GM18511 (cell line): Measurements from ENCODE around the gene ATOH8.

Experiments
- ATAC-seq: cut with Tn5 transposase; IDR thresholded peaks from one replicate; pipeline ENCODE4 v1.9.1; 2021; ENCODE audit warnings: mild to moderate bottlenecking, moderate library complexity; ENCODE audit not compliant: unreplicated experiment

Gene ATOH8

DNA sequence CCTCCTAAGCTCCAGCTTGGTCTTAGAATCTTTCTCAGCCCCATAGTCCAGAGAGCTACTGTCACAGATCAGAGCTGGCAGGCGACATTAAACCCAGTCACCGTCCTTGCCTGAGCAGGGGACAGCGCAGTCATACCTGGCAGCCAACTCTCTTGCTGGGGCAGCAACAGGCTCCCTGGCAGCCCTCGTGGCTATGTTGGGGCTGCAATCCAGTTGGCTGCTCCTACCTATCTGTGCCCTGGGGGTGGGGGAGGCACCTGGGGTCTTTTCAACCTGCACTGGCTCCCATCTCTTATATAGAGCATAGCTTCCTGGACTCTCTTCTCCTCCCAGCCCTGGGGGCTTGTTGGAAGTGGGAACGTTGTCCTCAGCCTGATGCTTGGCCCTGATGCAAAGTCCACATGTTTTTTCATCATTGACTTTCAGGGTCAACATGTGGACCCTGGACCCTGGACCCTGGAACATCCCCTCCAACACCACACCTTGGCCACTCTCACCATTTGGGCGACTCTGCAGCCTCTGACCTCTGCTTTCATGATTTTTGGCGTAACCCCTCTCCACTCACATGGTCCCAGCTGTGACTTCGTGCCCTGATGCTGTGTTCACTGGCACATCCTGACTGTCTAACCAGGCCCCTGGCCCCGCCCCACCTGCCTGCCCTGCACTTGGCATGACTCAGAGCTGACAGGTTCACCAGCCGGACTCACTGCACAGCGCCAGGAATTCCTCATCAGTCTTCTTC, 45.6 kb downstream of the ATOH8 start:
- no peak for ATAC-seq

DNA sequence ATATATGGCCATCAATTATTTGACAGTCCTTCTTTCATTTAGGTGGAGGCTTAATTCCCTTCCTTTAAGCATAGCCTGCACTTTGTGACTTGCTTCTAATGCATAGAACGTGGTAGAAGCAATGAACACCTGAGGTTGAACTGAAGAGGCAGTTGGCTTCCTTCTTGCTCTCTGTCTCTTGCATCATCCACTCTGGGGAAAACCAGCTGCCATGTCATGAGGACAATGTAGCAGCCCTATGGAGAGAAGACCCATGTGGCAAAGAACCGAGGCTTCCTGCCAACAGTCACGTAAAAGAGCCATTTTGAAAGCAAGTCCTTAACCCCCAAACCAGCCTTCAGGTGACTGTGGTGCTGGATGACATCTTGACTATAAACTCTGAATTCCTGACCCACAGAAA, 46.8 kb downstream of the ATOH8 start:
- ATAC-seq, result no peak

DNA sequence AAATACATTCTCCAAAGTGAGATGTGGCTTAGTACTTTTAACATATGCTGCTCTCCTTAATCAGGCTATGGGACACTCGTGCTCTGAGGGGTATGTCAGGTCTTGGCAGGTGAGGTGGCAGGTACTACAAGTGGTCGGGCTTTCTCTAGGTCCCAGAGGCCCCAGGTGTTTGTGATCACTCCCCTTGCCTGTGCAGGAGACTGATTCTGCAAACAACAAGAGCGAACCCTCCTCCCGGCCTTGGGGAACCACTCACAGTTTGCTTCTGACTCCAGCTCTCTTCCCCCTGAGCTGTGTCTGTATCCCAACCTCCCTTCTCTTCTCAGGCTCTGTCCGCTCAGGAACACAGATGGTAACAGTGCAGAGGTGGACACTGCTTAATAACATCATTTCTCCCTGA, 48.1 kb downstream of the ATOH8 start:
- no peak for ATAC-seq

DNA sequence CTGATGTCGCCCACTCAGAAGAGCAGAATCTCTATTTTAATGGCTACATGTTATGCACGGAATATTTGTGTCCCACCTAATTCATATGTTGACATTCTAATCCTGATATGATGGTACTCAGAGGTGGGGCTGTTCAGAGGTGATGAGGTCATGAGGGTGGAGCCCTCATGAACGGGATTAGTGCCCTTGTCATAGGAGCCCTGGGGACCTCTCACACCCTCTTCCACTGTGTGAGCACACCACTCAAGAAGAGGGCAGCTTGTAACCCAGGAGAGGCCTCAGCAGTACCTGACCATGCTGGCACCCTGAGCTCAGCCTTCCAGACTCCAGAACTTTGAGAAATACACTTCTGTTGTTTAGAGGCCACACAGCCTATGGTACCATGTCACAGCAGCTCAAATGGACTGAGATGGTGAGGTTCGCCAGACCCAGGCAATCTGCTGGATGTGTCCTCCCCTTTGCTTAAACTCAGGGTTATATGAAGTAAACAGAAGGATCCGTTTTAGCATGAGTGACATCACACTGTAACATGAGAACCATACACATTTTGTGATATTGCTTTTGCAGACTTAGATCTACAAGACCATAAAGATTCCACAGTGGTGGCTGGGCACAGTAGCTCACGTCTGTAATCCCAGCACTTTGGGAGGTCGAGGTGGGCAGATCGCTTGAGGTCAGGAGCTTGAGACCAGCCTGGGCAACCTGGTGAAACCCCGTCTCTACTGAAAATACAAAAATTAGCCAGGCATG, 48.7 kb downstream of the ATOH8 start:
- ATAC-seq, result no peak

DNA sequence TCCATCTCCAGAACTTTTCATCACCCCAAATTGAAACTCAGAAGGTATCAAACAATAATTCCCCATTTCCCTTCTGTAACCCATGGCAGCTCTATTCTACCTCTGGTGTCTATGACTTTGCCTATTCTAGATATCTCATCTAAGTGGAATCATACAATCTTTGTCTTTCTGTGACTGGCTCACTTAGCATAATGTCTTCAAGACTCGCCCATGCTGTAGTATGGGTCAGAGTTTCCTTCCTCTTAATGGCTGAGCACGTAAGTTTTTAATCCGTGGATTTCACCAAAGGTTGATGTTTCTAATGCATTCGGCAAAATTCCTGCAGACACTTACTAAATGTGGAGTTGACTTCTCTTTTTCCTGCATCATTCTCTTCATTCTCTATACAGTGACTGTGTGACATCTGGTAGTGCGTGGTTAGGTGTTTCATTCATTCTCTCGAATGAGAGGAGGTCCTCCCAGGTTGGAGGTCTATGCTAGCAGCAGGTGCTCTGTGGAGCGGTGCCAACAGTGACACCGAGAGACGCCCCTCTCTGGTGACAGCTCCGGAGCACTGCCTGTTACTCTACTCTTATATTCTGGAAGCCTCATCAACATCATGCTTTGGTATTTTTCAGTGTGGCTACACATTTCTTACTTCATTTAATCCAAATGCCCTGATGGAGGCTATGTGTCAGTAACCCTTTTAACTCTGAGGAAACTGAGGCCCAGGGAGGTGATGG, 50.1 kb downstream of the ATOH8 start:
- ATAC-seq, result no peak

DNA sequence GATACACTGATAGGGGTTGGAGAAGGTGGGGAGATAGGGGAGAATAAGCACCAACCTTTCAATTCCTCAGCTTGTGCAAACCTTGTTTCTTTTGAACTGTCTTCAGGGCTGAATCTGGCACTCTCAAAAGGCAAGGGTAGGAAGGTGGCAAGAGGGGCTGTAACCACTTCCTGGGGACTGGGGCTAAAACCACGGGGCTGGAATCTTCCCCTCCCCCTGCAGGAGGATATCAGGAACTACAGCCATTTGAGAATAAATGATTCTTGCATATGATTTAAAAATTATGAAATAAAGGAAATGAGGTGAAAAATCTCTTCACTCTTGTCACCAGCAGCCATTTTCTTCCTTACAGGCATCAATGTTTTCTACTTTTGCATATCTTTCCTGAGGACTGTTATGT, 50.8 kb downstream of the ATOH8 start:
- no peak for ATAC-seq

DNA sequence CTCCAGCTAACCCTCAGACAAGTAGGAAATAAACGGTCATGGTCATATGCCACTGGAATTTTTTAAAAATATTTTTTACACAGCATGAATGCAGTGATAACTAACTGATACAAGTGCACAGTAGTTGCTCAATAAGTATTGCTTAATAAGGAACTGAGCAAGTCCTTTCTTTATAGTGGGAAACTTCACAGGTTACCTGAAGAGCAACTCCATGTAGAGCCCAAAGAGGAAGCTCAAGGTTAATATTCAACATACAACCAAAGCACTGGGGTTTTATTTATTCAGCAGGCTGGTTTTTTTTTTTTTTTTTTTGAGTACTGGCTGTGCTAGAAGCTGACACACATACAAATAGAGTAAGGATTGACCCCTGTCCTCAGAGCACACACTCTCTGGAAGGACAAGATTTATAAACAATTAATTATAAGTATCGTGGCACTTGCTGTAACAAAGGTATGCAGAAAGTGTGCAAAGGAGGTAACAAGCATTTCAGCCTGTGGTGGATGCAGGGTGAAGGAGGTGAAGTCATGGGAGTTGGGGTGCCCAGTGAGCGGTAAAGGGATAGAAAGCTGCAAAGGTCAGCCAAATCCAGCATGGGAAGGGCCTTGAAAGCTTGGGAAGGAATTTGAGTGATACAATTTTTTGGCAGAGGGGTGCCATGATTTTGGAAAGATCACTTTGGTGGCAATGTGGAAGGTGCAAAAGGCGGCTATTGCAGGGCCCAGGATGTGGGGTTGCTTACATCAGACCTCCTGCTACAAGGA, 52.7 kb downstream of the ATOH8 start:
- no peak for ATAC-seq

DNA sequence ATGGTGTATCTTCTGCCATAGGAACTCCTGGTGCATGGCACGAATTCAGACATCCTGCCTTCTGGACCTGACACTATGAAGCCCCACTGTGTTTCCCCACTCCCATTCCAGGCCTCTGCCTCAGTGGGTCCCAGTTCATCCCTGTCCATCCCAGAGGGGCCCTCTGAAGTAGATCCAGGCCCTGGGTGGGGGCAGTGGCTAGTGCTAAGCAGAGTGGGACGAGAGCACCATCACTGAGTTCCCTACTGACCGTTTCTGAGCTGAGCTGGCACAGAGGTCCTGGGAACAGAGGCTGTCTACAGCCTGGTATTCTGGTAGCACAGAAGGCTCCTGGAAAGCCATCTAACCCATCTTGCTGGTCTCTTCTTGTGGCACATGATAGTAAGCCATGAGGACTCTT, 54.0 kb downstream of the ATOH8 start:
- ATAC-seq, result no peak

DNA sequence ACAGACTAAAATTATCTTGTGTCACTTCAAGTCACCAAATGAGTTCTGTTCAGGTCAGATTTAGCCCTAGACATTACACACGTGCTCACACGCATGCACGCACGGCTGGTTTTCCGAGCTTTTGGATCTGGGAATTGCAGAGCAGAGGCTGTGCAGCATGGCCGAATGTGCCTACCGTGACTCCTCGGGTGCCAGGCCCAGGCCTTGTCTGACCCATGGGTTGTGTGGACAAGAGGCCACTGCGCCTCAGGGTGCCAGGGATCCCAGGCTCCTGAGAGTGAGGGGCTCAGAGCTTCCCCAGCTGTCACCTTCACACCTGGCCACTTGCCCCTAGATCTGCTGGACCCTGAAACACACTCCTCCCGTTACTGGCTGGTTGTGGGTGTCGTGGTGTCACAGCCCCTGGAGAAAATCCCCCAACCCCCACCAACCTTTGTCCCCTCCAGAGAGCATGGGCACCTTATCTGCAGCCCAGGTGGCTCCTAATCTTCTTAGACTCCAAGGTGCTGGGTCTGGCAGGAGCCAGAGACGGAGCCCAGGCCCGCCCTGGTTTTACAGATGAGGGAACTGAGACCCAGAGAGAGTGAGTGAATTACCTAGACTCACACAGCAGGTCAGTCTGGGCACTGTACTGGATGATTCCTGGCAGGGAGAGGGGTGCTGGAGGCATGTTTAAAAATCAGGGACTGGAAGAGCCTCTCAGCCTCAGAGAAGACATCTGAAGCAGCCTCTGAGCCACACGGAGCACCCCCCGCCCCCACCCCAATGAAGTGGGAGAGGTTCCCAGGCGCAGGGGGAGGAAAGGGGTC, 56.8 kb downstream of the ATOH8 start:
- ATAC-seq, result no peak

DNA sequence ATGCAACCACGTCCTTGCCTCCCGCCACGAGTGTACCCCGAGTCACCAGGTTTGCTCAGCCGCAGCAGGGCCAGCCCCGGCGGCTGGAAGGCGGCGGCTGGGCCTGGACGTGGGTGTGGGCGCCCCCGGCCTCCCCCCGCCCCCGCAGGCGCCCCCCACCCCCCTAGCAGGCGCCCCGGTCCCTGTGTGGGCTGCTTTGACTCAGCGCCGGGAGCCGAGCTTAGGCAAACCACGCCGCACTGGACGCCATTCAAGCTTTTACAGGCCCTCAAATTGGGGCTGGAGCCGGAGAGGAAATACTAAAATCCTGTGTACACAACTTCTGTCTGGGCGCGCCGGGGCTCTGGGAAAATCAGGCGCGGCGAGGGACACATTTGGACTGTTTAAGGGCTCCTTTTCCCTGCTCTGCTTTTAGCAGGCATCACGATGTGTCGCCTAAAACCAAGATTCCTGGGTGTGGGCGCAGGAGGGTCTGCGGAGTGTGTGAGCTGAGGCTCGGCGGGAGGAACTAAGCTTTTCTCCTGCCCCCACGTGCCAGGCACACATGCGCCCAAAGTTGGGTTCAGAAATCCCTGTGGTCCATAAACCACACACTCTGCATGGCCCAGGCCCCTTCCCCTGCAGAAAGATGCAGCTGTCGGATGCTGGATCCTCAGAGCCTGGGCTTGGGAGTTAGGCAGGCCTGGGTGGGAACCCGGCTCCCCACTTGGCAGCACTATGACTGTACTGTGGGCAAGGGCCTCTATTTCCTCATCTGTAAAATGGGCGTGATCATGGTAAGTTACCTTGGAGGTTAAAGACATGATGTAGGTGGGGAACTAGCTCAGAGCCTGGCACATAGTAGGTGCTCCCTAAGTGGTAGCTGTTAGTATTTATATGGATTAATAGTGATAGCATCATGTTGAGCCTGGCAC, 57.6 kb downstream of the ATOH8 start:
- no peak for ATAC-seq

DNA sequence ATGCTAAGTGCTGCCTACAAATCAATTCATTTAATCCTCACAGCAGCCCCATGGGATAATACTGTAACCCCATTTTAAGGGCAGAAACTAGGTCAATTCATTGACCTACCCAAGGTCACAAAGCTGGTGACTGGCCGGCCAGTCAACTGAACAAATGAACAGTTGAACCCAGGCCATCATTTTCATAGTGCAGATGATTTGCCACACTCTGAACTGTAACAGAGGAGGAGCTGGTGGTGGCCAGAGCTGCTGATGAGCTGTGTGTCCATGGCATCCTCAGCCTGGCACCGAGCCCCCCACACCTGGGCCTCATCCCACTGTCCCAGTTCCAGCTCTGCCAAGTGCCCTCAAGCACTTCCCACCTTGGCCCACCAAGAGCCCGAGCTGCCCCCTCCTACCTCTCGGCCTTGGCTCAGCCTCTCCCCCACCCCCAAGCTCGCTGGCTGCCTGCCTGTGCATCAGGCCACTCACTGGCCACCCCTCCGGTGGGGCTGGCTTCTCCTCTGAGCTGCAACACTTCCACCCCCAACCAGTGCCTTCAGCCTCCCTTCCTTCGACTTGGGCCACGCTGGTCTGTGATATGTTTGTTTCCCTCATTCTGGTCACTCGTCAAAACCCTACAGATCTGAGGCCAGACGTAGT, 58.4 kb downstream of the ATOH8 start:
- no peak for ATAC-seq

DNA sequence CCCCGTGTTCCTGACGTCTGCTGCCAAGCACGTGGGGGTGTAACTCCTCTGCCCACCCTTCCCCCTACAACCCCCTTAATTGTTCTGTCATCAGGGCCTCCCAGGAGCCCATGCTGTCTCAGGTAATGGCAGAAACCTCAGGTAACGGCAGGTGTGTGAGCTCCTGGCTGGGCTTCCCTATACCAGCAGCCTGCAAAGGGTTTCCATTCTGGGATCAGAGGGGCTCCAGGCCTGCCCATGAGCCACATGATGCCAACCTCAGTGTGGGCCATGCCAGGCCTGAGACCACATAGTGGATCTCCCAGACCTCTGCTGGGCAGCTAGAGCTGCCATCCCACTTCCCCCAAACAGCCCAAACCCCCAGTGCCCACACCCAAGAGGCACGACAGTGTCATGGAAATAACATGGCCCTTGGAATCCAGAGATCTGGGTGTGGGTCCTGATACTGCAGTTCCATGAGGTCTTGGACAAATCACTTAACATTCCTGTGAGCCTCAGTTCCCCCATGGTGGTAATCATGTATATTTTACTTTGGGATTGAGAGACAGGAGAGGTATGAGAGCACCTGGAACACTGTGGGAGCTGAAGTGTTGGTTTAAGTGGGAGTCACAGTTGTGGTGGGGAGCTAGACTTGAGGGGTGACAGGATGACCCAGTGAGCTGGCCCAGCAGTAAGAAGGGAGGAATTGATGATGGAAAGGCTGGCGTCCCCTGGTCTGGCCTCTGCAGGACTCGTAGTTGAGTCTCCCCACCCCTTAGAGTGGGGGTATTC, 59.6 kb downstream of the ATOH8 start:
- ATAC-seq, result no peak

DNA sequence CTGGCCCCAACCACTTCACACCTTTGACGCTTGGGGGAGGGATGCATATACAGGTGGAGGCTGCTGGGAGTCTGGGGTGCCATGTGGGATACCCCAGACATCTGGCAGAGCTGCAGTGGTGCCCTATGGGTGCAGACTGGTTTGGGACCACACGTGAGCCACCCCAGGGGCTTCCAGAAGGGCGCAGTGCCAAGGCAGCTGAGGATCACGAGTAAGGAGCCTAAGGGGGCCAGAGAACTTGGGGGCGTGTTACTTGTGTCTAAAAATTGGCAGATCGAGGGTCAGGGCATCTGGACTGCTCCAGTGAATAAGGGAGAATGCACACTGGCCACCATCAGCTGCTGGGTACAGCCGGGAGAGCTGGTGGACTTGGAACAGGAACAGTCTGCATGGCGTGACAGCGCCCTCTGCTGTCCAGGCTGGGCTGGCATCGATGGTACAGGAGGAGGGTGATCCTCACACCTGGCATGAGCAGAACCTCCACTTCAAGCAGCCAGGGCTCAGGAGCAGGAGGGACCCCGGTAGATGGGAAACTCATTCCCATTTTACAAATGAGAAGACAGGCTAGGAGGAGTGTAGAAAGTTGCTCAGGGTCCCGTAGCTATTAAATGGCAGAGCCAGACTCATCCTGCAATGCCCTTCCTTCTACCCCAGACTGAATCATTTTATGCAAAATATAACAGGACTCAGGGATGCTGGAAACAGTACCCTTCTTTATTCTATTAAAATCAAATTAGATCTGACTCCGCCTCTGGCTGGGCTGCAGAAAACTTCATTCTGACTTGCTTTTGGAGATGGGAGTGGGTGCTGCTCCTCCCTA, 60.4 kb downstream of the ATOH8 start:
- ATAC-seq, result no peak

DNA sequence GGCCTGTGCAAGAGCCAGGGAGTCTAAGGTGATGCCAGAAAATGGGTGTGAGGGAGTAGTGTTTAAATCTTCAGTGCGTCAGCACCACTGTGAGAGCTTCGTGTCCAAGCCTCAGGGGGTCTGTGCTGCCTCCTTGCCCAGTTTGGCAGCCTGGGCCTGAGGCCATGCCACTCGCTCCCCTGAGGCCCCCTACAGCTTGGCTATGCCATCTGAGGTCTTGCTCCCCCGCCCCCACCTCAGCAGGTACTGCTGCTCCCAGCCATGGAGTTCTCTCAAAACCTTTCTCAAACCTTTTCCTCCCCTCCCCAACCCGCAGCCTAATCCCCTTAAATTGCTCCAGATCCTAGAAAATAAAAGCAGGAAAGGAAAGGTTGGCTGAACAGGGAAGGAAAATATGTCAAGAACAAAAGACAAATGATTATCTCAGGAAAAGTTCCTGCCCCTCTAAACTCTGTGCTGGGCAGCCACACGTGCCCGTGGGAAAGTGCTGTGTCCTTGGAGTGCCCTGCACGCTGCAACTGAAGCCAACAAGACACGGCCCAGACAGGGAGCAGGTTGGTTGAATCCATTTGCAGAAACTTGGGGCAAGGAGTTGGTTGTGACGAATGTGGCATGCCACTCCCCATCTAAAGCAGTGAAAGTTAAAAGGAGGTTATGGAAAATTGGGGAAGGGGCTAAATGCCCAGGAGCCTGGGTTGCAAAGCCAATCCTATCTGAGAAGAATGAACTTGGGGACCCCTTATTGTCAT, 61.2 kb downstream of the ATOH8 start:
- no peak for ATAC-seq

DNA sequence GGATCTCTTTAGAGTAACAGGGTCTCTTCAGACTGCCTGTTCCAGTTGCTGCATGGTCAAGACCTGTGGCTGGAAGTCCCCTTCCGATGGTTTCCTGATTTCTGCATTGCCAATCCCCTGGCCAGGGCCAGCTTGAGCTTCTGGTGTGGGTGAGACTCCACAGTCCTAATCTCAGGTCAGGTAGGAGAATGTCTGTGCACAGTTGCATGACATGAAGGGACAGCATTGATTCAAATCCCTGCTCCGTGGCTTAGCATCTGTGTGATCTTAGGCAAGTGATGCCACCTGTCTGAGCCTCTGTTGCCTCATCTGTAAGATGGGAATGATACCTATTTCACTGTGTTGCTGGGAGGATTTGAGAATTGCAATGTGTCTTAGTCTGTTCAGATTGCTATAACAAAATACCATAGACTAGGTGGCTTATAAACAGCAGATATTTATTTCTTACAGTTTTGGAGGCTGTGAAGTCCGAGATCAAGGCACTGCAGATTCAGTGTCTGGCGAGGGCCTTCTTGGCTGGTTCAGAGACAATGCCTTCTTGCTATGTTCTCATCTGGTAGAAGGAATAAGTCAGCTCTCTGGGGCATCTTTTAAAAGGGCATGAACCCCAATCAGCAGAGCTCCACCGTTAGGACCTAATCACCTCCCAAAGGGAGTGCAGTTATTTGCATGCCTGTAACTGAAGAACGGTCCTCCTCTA, 66.2 kb downstream of the ATOH8 start:
- ATAC-seq, result no peak

DNA sequence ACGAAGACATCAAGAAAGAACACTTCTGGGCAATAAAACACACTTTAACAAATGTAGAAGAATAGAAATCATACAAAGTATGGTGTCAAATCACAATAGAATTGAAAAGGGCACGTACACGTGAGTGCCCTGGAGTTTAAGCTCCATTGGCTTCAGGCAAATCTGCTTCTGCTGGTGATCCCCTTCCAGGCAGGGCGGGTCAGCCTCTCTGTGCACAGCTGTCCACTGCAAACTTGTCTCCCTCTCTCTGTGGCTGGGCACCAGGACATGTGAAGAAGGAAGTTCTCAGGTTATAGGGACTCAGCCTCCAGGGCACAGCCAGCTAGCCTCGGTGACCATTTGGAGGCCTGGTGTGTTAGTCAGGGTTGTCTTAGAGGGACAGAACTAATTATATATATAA, 69.0 kb downstream of the ATOH8 start:
- no peak for ATAC-seq
